ENCODE measurements around the gene TENM4.

TENM4 gene

GRCh38 chr11:79396001-79396400, 44.8 kb downstream of the TENM4 start:
- no peak for TF ChIP-seq CEBPB (IDR thresholded peaks at IDR 0.05)
- no peak for TF ChIP-seq MAX (IDR thresholded peaks at IDR 0.05)
- no peak for TF ChIP-seq RAD21 (IDR thresholded peaks at IDR 0.05; ENCODE audit: low read depth)
- TF ChIP-seq USF1 (IDR thresholded peaks at IDR 0.05): no peak
- TF ChIP-seq EP300 (IDR thresholded peaks at IDR 0.05; ENCODE audit: borderline replicate concordance): no peak
- TF ChIP-seq YY1 (IDR thresholded peaks at IDR 0.05; ENCODE audit: low read depth): no peak
- no peak for TF ChIP-seq TEAD4 (IDR thresholded peaks at IDR 0.05)
- TF ChIP-seq FOXM1 (IDR thresholded peaks at IDR 0.05; ENCODE audit: borderline replicate concordance, low read depth): no peak
- TF ChIP-seq NFIC (IDR thresholded peaks at IDR 0.05): no peak
- no peak for TF ChIP-seq TAF1 (IDR thresholded peaks at IDR 0.05; ENCODE audit: low read depth)
- no peak for TF ChIP-seq CREB1 (IDR thresholded peaks at IDR 0.05; ENCODE audit: low read depth)
- TF ChIP-seq ZBTB7A (IDR thresholded peaks at IDR 0.05; ENCODE audit: low read depth): no peak

GRCh38 chr11:79393362-79394043, 47.3 kb downstream of the TENM4 start:
- TF ChIP-seq EGR1 (IDR thresholded peaks at IDR 0.05): no peak
- TF ChIP-seq EP300 (IDR thresholded peaks at IDR 0.05; ENCODE audit: borderline replicate concordance): no peak
- TF ChIP-seq RAD21 (IDR thresholded peaks at IDR 0.05; ENCODE audit: low read depth): no peak
- TF ChIP-seq TAF1 (IDR thresholded peaks at IDR 0.05; ENCODE audit: low read depth): no peak
- no peak for TF ChIP-seq MAX (IDR thresholded peaks at IDR 0.05)
- no peak for TF ChIP-seq REST (IDR thresholded peaks at IDR 0.05; ENCODE audit: low read depth)
- TF ChIP-seq TCF12 (IDR thresholded peaks at IDR 0.05; ENCODE audit: low read depth): no peak

- TF ChIP-seq CEBPB (IDR thresholded peaks at IDR 0.05) (no peak), RAD21 (IDR thresholded peaks at IDR 0.05; ENCODE audit: low read depth) (no peak), MAX (IDR thresholded peaks at IDR 0.05) (no peak), YY1 (IDR thresholded peaks at IDR 0.05; ENCODE audit: low read depth) (no peak), TEAD4 (IDR thresholded peaks at IDR 0.05) (no peak)
Measured at GRCh38 chr11:79392161-79392560, 48.7 kb downstream of the TENM4 start.

GRCh38 chr11:79390923-79391322, 49.9 kb downstream of the TENM4 start:
- no peak for TF ChIP-seq CREB1 (IDR thresholded peaks at IDR 0.05; ENCODE audit: low read depth)
- TF ChIP-seq MAX (IDR thresholded peaks at IDR 0.05): no peak
- TF ChIP-seq TAF1 (IDR thresholded peaks at IDR 0.05; ENCODE audit: low read depth): no peak
- TF ChIP-seq FOXM1 (IDR thresholded peaks at IDR 0.05; ENCODE audit: borderline replicate concordance, low read depth): no peak
- no peak for TF ChIP-seq NFIC (IDR thresholded peaks at IDR 0.05)
- TF ChIP-seq EP300 (IDR thresholded peaks at IDR 0.05; ENCODE audit: borderline replicate concordance): no peak
- no peak for TF ChIP-seq TCF12 (IDR thresholded peaks at IDR 0.05; ENCODE audit: low read depth)
- no peak for TF ChIP-seq USF1 (IDR thresholded peaks at IDR 0.05)
- TF ChIP-seq ZBTB7A (IDR thresholded peaks at IDR 0.05; ENCODE audit: low read depth): no peak
- TF ChIP-seq TEAD4 (IDR thresholded peaks at IDR 0.05): no peak
- no peak for TF ChIP-seq RAD21 (IDR thresholded peaks at IDR 0.05; ENCODE audit: low read depth)
- no peak for TF ChIP-seq YY1 (IDR thresholded peaks at IDR 0.05; ENCODE audit: low read depth)
- TF ChIP-seq EGR1 (IDR thresholded peaks at IDR 0.05): no peak
- TF ChIP-seq CEBPB (IDR thresholded peaks at IDR 0.05): no peak

GRCh38 chr11:79390477-79390876, 50.4 kb downstream of the TENM4 start:
- TF ChIP-seq MAX (IDR thresholded peaks at IDR 0.05) (no peak), CEBPB (IDR thresholded peaks at IDR 0.05) (no peak), EP300 (IDR thresholded peaks at IDR 0.05; ENCODE audit: borderline replicate concordance) (no peak), TAF1 (IDR thresholded peaks at IDR 0.05; ENCODE audit: low read depth) (no peak), ZBTB7A (IDR thresholded peaks at IDR 0.05; ENCODE audit: low read depth) (no peak), REST (IDR thresholded peaks at IDR 0.05; ENCODE audit: low read depth) (no peak), CREB1 (IDR thresholded peaks at IDR 0.05; ENCODE audit: low read depth) (no peak), RAD21 (IDR thresholded peaks at IDR 0.05; ENCODE audit: low read depth) (no peak), FOXM1 (IDR thresholded peaks at IDR 0.05; ENCODE audit: borderline replicate concordance, low read depth) (no peak), TCF12 (IDR thresholded peaks at IDR 0.05; ENCODE audit: low read depth) (no peak), EGR1 (IDR thresholded peaks at IDR 0.05) (no peak), USF1 (IDR thresholded peaks at IDR 0.05) (no peak), TEAD4 (IDR thresholded peaks at IDR 0.05) (no peak), NFIC (IDR thresholded peaks at IDR 0.05) (no peak), YY1 (IDR thresholded peaks at IDR 0.05; ENCODE audit: low read depth) (no peak)

Measured in Ishikawa (cell line).